GM12801 (cell line): ENCODE results near the gene GJB6.

Experiments used
- TF ChIP-seq, protein P1 (sequence below): IDR thresholded peaks from one replicate; pipeline ENCODE4 v1.5.1; 2011; ENCODE audit warnings: control low read depth; ENCODE audit not compliant: insufficient read length; ENCODE audit errors: extremely low read depth

Gene GJB6

DNA sequence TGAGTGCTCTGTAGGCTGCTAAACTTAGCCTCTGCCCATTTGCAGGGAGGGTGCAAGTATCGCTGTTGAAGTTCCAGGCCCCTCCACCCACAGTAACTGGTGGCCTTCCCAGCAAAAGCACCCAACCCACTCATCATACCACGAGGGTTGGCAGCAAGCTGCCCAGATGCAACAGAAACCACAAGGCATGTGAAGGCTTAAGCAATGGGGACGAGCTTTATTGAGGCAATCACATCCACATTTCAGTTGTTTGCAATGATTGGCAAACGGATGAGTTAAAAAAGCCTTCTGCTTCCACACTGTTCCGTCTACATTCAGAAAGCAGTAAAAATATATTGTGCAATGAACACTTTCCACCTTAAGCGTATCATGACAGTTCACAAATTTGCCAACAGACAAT lies 10.3 kb downstream of the GJB6 start:
- TF ChIP-seq, protein P1, sequence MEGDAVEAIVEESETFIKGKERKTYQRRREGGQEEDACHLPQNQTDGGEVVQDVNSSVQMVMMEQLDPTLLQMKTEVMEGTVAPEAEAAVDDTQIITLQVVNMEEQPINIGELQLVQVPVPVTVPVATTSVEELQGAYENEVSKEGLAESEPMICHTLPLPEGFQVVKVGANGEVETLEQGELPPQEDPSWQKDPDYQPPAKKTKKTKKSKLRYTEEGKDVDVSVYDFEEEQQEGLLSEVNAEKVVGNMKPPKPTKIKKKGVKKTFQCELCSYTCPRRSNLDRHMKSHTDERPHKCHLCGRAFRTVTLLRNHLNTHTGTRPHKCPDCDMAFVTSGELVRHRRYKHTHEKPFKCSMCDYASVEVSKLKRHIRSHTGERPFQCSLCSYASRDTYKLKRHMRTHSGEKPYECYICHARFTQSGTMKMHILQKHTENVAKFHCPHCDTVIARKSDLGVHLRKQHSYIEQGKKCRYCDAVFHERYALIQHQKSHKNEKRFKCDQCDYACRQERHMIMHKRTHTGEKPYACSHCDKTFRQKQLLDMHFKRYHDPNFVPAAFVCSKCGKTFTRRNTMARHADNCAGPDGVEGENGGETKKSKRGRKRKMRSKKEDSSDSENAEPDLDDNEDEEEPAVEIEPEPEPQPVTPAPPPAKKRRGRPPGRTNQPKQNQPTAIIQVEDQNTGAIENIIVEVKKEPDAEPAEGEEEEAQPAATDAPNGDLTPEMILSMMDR, result no peak

DNA sequence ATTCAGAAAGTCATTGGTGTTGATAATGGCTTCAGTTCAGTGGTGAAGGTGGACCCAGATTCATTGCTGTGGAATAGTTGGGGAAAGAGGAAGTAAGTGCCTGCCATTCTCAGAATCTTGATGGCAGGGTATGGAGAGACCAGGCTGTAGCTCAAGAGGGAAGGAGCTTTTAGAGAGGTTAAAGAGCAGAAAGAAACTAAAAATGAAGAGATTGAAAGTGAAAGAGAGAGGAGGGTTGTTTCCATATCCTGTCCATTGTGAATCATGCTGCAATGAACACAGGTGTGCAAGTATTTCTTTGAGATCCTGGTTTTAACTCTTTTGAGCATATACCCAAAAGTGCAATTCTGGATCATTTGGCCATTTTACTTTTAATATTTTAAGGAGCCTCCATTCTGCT lies 12.5 kb downstream of the GJB6 start:
- TF ChIP-seq, protein P1, result no peak

DNA sequence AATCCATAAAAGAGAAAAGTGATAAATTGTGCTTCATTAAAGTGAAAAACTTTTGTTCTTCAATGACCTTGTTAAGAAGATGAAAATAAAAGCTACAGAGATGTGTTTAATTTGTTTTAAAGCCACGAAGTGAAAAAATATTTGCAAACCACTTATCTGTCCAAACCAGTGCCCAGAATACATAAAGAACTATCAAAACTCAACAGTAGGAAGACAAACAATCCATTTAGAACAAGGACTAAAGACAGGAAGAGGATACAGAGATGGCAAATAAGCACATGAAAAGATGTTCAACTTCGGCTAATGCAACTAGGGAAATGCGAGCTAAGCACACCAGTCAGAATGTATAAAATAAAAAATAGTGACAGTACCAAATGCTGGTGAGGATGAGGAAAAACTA lies 15.0 kb downstream of the GJB6 start:
- TF ChIP-seq, protein P1, result no peak

DNA sequence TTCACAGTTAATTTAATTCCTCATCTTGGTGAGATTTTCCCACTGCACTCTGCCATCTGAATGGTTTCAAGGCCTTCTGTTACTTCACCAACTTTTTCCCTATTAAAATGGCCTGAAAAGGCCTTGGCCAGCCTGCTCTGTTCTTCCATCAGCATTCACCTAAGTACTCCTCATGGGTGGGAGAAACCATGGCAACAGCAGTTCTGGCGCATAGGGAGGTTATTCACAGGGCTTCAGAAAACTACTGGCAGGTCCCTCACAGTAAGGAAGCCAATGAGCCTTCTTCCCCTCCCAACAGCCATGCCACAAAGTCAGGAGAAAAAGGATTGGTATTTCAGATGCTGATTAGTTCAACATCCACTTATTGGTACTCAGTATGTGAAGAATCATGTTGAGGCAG lies 22.2 kb downstream of the GJB6 start:
- TF ChIP-seq, protein P1, result no peak

DNA sequence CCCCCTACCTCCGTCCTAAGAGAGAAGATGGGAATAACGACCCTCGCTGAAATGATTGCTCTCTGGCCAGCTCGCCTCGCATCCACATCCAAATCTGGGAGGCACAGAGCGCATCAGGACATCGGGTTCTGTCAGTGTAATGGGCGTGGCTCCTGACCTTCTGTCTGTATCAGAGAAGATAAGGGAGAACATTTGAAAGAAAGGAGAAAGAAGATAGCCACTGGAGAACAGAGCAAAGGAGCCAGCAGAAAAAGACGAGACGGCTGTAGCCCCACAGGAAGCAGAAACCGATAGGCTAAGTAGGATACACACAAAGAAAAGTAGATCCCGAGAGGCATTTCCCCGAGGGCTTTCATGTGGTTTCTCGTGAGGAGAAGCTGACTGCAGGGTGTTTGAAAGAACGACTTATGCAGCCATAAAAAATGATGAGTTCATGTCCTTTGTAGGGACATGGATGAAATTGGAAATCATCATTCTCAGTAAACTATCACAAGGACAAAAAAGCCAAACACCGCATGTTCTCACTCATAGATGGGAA lies 25.4 kb downstream of the GJB6 start:
- TF ChIP-seq, protein P1, result no peak

DNA sequence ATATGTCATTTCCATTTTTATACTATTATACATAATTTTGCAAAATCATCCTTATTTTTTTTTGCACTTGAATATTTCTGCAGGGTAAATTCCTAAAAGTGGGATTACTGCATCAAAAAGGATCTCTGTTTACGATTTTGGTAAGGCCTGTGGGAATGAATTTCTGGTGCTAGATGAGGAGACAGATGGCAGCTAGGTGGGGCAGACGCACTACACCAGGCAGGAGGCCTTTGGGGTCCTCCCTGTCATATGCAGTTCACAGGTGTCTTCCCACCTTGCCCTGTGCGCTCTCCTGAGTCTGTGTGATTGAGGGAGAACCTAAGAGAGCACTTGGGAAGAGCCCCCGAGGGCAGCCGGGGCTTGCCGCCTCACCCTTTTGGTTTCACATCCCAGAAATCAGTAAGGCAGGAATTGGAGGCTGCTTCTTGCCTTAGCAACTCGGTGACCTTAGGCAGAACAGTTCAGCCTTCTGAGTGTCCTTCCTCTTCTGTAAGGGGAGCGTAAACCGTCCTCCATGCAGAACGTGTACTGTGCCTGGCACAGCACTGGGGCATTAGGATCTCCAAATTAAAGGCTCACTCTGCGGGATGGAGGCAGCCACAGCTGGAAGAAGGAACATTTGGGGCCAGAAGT lies 25.9 kb downstream of the GJB6 start:
- TF ChIP-seq, protein P1, result no peak

DNA sequence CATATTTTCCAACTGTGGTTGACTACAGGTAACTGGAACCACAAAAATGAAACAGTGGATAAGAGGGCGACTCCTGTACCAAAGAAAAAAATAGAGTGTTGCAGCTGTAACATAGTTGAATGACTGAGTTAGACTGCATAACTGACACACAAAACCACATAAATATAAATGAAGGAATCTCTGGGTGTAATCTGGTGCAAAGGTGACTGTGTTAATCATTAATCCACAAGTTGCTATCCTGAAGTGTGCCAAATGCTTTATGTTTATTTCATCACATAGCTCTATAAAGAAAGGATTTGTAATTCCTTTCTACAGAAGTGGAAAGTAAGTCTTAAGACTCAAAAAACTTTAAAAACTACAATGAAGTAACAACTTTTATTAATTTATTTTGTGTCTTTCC lies 33.3 kb downstream of the GJB6 start:
- TF ChIP-seq, protein P1, result no peak
